Renal cortical epithelial cell (primary cell): ENCODE results near the gene SEMA3A. TPM values are rescaled to one million over a fixed set of nuclear protein-coding genes. Genes with fewer than 3 reads are reported as not detected.
"Not testable (repeated sequence)": the region's sequence is repeated elsewhere in the genome, so short reads cannot be mapped to it uniquely, and the experiment has no call there.

ENCODE experiments used
- DNase-seq: peaks from one replicate; pipeline ENCODE4 v3.0.0-alpha.2; 2011; ENCODE audit warnings: low read depth
- total RNA-seq: library from RNA; depleted of rRNA; stranded (reverse); fragments of >200 nt; gene quantifications from 2 replicates; pipeline ENCODE4 v1.2.3, GENCODE V29; 2014

SEMA3A gene
- total RNA-seq, 1 donor from 2014 or later = 7.1 TPM

DNA sequence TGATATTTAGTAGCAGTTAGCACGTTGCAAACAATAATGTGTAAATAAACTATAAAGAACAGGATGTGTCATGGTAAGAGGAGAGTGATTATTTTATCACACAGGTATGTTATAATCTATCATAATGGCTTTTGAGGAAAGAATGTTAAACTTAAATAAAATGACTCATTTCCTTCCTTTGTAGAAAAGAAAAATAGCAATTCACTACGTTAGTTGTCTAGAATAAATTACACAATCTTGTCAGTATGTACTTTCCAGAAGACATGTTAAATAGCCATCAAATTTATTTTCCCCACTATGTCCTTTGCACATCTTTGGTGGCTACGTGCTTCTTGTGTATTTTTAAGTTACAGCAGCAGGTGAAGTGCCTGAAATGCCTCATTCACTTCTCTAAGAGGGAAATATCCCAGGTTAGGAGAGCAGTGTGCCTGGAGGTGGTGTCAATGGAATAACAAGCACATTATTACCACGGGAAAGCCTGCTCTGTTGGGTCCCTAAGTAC, 133.8 kb downstream of the SEMA3A start:
- peak; percentile 81 for DNase-seq

GRCh38 chr7:84060000-84060399, 134.6 kb downstream of the SEMA3A start:
- no peak for DNase-seq

- peak; percentile 31 for DNase-seq
Observed at GRCh38 chr7:84058311-84059076, 136.1 kb downstream of the SEMA3A start.

DNA sequence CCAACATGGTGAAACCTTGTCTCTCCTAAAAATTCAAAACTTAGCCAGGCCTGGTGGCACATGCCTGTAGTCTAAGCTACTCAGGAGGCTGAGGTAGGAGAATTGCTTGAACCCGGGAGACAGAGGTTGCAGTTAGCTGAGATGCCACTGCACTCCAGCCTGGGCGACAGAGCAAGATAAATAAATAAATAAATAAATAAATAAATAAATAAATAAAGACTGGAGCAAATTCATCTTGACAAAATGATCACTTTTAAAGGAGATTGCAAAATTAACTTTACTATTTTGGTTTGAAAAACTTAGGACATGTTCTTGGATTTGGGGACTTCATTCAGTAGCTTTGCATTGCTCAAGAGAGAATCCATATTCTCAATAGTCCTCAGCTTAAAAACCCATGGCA, 137.0 kb downstream of the SEMA3A start:
- DNase-seq = no peak

- DNase-seq = peak; percentile 37
Observed at GRCh38 chr7:84055904-84056605, 138.5 kb downstream of the SEMA3A start.

- DNase-seq = not testable (repeated sequence)
Observed at GRCh38 chr7:84055199-84055598, 139.4 kb downstream of the SEMA3A start.

GRCh38 chr7:84049071-84049836, 145.3 kb downstream of the SEMA3A start:
- DNase-seq = peak; percentile 75

DNA sequence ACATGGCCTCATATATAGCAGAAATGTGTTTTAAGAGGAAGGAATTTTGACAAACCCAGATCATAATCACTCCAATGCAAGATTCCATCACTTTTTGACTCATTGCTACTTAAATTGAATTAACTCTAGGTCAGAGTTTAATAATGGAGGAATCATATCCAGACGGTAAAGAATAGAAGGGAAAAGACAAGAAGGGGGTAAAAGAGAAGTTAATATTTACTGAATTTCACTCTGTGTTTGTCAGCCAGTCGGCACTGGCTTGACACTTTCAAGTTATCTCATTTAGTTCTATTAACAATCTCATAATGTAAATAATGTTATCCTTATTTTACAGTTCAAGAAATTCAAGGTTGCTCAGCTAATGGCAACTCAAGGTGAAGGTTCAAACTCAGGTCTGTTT, 147.5 kb downstream of the SEMA3A start:
- no peak for DNase-seq

- no peak for DNase-seq
Observed at GRCh38 chr7:84044834-84045233, 149.8 kb downstream of the SEMA3A start.

GRCh38 chr7:84043661-84044191, 150.9 kb downstream of the SEMA3A start:
- DNase-seq = peak; percentile 49

GRCh38 chr7:84042110-84042539, 152.5 kb downstream of the SEMA3A start:
- peak; percentile 97 for DNase-seq

GRCh38 chr7:84041649-84042048, 152.9 kb downstream of the SEMA3A start:
- DNase-seq = no peak

- DNase-seq = peak; percentile 82
Observed at GRCh38 chr7:84040355-84040754, 154.2 kb downstream of the SEMA3A start.

GRCh38 chr7:84039432-84039831, 155.2 kb downstream of the SEMA3A start:
- no peak for DNase-seq

DNA sequence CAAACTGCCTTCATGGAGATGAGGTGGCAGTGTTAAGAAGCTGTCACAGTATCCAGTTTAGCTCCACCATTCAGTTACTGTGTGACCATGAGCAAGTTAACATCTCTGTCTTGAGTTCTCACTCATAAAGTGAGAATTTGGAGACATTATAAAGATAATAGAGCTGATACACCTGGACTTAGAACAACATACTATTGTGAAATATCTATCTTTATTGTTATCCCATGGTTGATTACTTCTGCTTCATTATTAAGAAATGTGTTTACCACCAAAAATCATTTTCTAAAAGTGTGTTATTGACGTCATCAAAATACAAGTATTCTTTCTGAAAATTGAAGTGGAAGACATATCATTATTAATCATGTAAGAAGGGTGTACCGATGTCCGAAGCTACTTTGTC, 166.9 kb downstream of the SEMA3A start:
- DNase-seq = no peak

GRCh38 chr7:84025332-84025927, 169.2 kb downstream of the SEMA3A start:
- peak; percentile 99 for DNase-seq

DNA sequence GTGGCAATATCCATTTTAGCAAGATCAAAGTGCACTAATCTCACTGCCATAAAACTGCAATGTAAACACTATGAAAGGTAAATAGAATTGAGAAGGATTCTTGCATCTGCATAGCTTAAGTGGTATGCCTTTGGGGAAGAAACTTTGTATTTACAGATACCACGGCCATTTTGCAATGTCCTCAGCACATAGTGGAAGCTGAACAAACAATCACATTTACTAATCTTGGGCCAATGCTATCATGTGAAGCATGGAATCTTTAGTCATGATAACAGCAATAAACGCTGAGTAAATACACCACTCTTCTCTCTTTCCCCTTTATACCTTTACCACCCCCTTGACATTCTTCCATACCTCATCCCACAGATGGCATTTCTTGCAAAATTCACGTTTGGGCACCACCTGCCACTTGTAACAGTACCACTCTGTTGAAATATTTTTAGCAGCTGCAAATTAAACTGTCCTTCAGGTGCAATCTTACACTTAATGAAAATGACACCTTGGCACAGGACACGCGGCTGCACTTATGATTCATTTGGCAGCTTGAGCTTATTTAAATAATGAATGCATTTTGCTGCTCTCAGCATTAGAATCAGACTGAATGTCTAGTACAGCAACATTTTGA, 171.8 kb downstream of the SEMA3A start:
- peak; percentile 41 for DNase-seq

- no peak for DNase-seq
Observed at GRCh38 chr7:84022009-84022408, 172.6 kb downstream of the SEMA3A start.

DNA sequence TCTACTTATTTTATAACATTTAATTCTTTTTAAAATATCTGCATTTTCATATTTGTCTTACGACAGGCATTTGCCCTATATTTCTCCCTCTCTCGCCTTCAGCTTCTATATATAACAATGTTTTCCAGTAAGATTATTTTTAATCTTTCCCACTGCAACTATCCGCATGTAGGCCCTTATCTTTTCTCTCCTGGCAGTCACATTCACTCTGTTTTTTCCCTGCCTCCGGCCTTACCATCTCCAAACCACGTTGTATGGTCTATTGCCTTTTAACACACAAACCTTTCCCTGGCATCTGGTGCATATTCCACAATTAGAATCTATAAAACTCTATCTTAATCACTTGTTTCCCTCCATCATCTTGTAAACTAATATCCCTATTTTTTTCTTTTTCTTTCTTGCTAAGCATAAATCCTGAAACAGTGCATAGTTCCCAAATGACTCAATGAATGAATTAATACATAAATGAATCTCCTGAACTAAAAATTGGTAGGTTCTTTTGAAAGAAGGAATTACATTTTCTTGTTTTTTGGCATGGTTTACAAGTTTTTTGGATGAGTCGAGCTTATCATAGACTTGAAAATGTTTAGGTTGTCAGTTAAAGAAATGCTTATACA, 173.2 kb downstream of the SEMA3A start:
- peak; percentile 21 for DNase-seq

- peak; percentile 13 for DNase-seq
Observed at GRCh38 chr7:84017651-84018050, 176.9 kb downstream of the SEMA3A start.
